Tibial nerve (tissue), 4 donors: ENCODE data around the gene HGFAC.

Source experiments
- CTCF ChIP-seq, 5 experiments: fragments of 200-600 bp in 3 of 5; fragments of 450-650 bp in 2 of 5; sonication (generic) in 3 of 5; IDR thresholded peaks; one replicate each; pipeline ENCODE4 v1.5.1; 2016 to 2019; ENCODE audit warnings: antibody characterized with exemption in 5 of 5, mild to moderate bottlenecking in 3 of 5, moderate library complexity in 2 of 5
- EP300 ChIP-seq, 2 donors: sonication (generic); formaldehyde crosslinking; IDR thresholded peaks; one replicate each; pipeline ENCODE4 v1.6.1; 2017; ENCODE audit warnings: antibody characterized with exemption in 2 of 2, mild to moderate bottlenecking in 1 of 2

GRCh38 chr4:3447431-3448395 is 5.9 kb downstream of the HGFAC start:
- TF ChIP-seq CTCF (IDR thresholded peaks at IDR 0.05), result no peak
- no peak for TF ChIP-seq EP300 (IDR thresholded peaks at IDR 0.05)
